ENCODE data around the gene MCRIP2.
A peak's percentile ranks its signal among the peaks of the same experiment; 100 is the strongest.

DNA sequence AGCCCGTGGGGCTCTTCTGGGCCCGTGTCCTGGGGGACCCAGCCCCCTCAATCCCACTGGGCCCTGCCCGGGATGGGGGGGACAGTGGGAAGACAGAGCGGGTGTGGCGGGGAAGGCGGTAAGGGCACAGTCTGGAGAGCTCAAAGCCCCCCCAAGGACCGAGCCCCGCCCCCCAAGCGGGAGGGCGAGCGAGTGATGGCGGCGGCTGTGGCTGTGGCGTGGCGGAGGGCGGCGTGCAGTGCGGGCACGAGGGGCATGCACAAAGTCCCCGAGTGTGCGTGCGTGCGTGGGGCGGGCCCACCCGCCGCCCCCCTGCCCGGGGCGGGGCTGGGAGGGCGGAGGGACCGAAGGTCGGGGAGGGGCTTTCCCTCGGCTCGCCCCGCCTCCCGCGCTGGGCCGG lies 52.1 kb downstream of the MCRIP2 start:
- TF ChIP-seq CTCF (IDR thresholded peaks at IDR 0.05 in 8 of 11, conservative IDR thresholded peaks at IDR 0.05 in 3 of 11) (no peak), POLR2A (IDR thresholded peaks at IDR 0.05) (no peak), POLR2AphosphoS5 (IDR thresholded peaks at IDR 0.05) (peak in 1 of 3 donors; percentile 1)

Measured in spleen (tissue), 7 donors.